Keratinocyte (primary cell): Measurements from ENCODE around the gene CCNT1. TPM values are rescaled to one million over a fixed set of nuclear protein-coding genes. Genes with fewer than 3 reads are reported as not detected.

Experiments used
- DNase-seq: peaks from one replicate; pipeline ENCODE4 v3.0.0-alpha.2; 2011; ENCODE audit warnings: low read depth, missing footprints, low spot score
- FAIRE-seq: peaks from 2 replicates; lab custom pipeline; 2011; peaks lifted over from hg19 to GRCh38; lab: Jason Lieb, UNC
- H2AFZ ChIP-seq: 2 replicates; pipeline ENCODE4 v1.6.0; 2012; ENCODE audit warnings: low read length, control low read depth, inconsistent platforms; ENCODE audit not compliant: control insufficient read depth
- H3K27ac ChIP-seq: 2 replicates; pipeline ENCODE4 v1.5.1; 2011; ENCODE audit warnings: low read length; ENCODE audit not compliant: control insufficient read depth, insufficient read depth
- H3K27me3 ChIP-seq: 3 replicates; pipeline ENCODE4 v1.6.0; 2011; ENCODE audit warnings: low read length; ENCODE audit not compliant: control insufficient read depth, insufficient read depth; ENCODE audit errors: extremely low read depth
- H3K36me3 ChIP-seq, 2 experiments: 2 replicates in 1 of 2; 3 replicates in 1 of 2; pipeline ENCODE4 v1.5.1; 2011; ENCODE audit warnings: low read length in 2 of 2, mild to moderate bottlenecking in 1 of 2; ENCODE audit not compliant: control insufficient read depth in 2 of 2, insufficient read depth in 2 of 2; ENCODE audit errors: extremely low read depth in 1 of 2
- H3K4me1 ChIP-seq: 3 replicates; pipeline ENCODE4 v1.5.1; 2011; ENCODE audit warnings: low read length; ENCODE audit not compliant: control insufficient read depth, insufficient read depth; ENCODE audit errors: extremely low read depth
- H3K4me2 ChIP-seq: 3 replicates; pipeline ENCODE4 v1.6.0; 2011; ENCODE audit warnings: low read depth, low read length; ENCODE audit not compliant: control insufficient read depth, insufficient read depth; ENCODE audit errors: extremely low read depth
- H3K4me3 ChIP-seq, 3 experiments: fragments of 200-600 bp in 1 of 3; sonication (generic) in 1 of 3; 2 replicates in 2 of 3; 3 replicates in 1 of 3; pipeline ENCODE4 v1.5.1; 2011 to 2016; ENCODE audit warnings: low read length in 3 of 3, mild to moderate bottlenecking in 3 of 3, control low read depth in 2 of 3, inconsistent platforms in 1 of 3, low read depth in 1 of 3, mixed read lengths in 1 of 3, mixed run types in 1 of 3, moderate library complexity in 1 of 3; ENCODE audit not compliant: control insufficient read depth in 2 of 3, insufficient read depth in 2 of 3; ENCODE audit errors: extremely low read depth in 1 of 3
- H3K79me2 ChIP-seq: 2 replicates; pipeline ENCODE4 v1.6.0; 2012; ENCODE audit warnings: low read length; ENCODE audit not compliant: control insufficient read depth, insufficient read depth
- H3K9ac ChIP-seq: 3 replicates; pipeline ENCODE4 v1.6.0; 2011; ENCODE audit warnings: low read length; ENCODE audit not compliant: control insufficient read depth, insufficient read depth; ENCODE audit errors: extremely low read depth
- H3K9me1 ChIP-seq: 3 replicates; pipeline ENCODE4 v1.6.0; 2011; ENCODE audit warnings: low read length; ENCODE audit not compliant: control insufficient read depth, insufficient read depth; ENCODE audit errors: extremely low read depth
- H3K9me3 ChIP-seq: 2 replicates; pipeline ENCODE4 v1.5.1; 2012; ENCODE audit warnings: low read depth, low read length; ENCODE audit not compliant: control insufficient read depth
- H4K20me1 ChIP-seq: 3 replicates; pipeline ENCODE4 v1.6.0; 2011; ENCODE audit warnings: low read length; ENCODE audit not compliant: control insufficient read depth, insufficient read depth; ENCODE audit errors: extremely low read depth
- EZH2 ChIP-seq: IDR thresholded peaks from one replicate; pipeline ENCODE4 v1.6.1; 2012; ENCODE audit warnings: inconsistent platforms, mild to moderate bottlenecking, low read length, moderate library complexity
- dilution Hi-C: fragments of 300-500 bp; cut with MboI; formaldehyde crosslinking; loops from one replicate; pipeline ENCODE4 v1.7.0; 2020; ENCODE audit warnings: low sequenced_read_pairs; ENCODE audit not compliant: extremely low pct_ligation_motif_present
- polyA plus RNA-seq, 5 experiments: library from polyadenylated mRNA; depleted of rRNA in 3 of 5; stranded (reverse) in 3 of 5; stranded (forward) in 1 of 5; unstranded in 1 of 5; fragments of >200 nt; gene quantifications; 1 replicate in 1 of 5; 2 replicates in 3 of 5; 3 replicates in 1 of 5; pipeline versions ENCODE4 v1.2.1 to v1.2.3, GENCODE V29; 2011 to 2012; ENCODE audit warnings: missing spikeins in 2 of 5, low read depth in 1 of 5, low replicate concordance in 1 of 5
- TF ChIP-seq, protein P1 (sequence below), 3 experiments: IDR thresholded peaks in 1 of 3; conservative IDR thresholded peaks in 1 of 3; optimal IDR thresholded peaks in 1 of 3; 2 replicates in 2 of 3; 3 replicates in 1 of 3; pipeline versions ENCODE3 to v1.5.1; 2011; ENCODE audit warnings: low read length in 3 of 3, mild to moderate bottlenecking in 3 of 3, moderate library complexity in 2 of 3, control low read depth in 1 of 3, inconsistent platforms in 1 of 3; ENCODE audit not compliant: insufficient read depth in 2 of 3; ENCODE audit errors: extremely low read depth in 1 of 3

Gene CCNT1
- polyA plus RNA-seq, 1 donor (not counting 4 experiments of a cell fraction or from before 2014, with no cell fraction given): 23.4 TPM

DNA sequence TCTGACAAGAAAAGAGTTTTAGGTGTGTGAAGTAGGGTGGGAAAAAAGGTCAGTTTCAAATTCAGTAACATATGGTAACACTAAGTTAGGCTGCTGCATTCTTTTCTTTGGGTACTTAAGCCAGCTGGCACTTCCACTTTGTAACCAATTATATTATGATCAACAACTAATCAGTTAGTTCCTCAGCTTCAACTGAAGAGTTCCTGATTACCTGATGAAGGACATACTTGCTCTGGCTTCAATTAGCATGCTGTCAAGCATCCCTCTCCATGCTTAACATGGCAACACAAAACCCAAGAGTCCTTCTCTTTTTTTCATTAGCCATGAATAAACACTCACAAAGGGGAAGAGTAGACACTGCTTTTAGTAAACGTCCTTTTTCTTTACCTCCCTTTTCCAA is 27.7 kb downstream of the CCNT1 start:
- no peak overlapping the region for H2AFZ ChIP-seq
- dilution Hi-C loops: no loop called here
- FAIRE-seq: no peak

GRCh38 chr12:48687592-48687991 is 28.9 kb downstream of the CCNT1 start:
- peaks cover 5 to 7% of the 10 kb centered on the region in 2 experiments for H3K36me3 ChIP-seq
- no peak for TF ChIP-seq EZH2
- FAIRE-seq (no peak), DNase-seq (no peak)
- no peaks in the 10 kb centered on the region for H4K20me1 ChIP-seq
- no peak overlapping the region for H3K27ac ChIP-seq
- no peak overlapping the region for H3K9ac ChIP-seq
- H3K4me2 ChIP-seq: no peak overlapping the region
- H3K4me3 ChIP-seq: no peak overlapping the region
- H3K9me1 ChIP-seq: no peaks in the 10 kb centered on the region
- no peaks in the 10 kb centered on the region for H3K4me1 ChIP-seq
- H3K27me3 ChIP-seq: no peaks in the 10 kb centered on the region
- H3K9me3 ChIP-seq: no peaks in the 10 kb centered on the region
- H2AFZ ChIP-seq: no peak overlapping the region
- peaks cover 8% of the 10 kb centered on the region for H3K79me2 ChIP-seq
- dilution Hi-C loops: no loop called here

More for the DNA sequence above, 27.7 kb downstream of the CCNT1 start:
- Histone ChIP-seq H3K4me3 (no peak overlapping the region), H3K36me3 (peaks cover 14 to 17% of the 10 kb centered on the region in 2 experiments), H3K9me3 (no peaks in the 10 kb centered on the region), H3K4me2 (no peak overlapping the region), H3K9ac (no peak overlapping the region), H3K79me2 (peaks cover 14% of the 10 kb centered on the region), H3K27ac (no peak overlapping the region), H3K27me3 (no peaks in the 10 kb centered on the region), H4K20me1 (peaks cover 3% of the 10 kb centered on the region), H3K9me1 (no peaks in the 10 kb centered on the region), H3K4me1 (no peaks in the 10 kb centered on the region)
- TF ChIP-seq, protein P1, sequence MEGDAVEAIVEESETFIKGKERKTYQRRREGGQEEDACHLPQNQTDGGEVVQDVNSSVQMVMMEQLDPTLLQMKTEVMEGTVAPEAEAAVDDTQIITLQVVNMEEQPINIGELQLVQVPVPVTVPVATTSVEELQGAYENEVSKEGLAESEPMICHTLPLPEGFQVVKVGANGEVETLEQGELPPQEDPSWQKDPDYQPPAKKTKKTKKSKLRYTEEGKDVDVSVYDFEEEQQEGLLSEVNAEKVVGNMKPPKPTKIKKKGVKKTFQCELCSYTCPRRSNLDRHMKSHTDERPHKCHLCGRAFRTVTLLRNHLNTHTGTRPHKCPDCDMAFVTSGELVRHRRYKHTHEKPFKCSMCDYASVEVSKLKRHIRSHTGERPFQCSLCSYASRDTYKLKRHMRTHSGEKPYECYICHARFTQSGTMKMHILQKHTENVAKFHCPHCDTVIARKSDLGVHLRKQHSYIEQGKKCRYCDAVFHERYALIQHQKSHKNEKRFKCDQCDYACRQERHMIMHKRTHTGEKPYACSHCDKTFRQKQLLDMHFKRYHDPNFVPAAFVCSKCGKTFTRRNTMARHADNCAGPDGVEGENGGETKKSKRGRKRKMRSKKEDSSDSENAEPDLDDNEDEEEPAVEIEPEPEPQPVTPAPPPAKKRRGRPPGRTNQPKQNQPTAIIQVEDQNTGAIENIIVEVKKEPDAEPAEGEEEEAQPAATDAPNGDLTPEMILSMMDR (optimal IDR thresholded peaks at IDR 0.05 in 1 of 3, IDR thresholded peaks at IDR 0.05 in 1 of 3, conservative IDR thresholded peaks at IDR 0.05 in 1 of 3; ENCODE audit: extremely low read depth in 1 of 3, insufficient read depth in 2 of 3, low read length in 3 of 3): no peak
- no peak for TF ChIP-seq EZH2
- DNase-seq: no peak
